Endothelial cell (in vitro differentiated cells): Measurements from ENCODE around the gene GFOD2. TPM values are rescaled to one million over a fixed set of nuclear protein-coding genes. Genes with fewer than 3 reads are reported as not detected.

Source experiments
- DNase-seq: peaks from one replicate; pipeline ENCODE4 v3.0.0; 2021; ENCODE audit warnings: low spot score
- H3K27ac Mint-ChIP-seq: one replicate; pipeline ENCODE4 v1.8.0; 2021; ENCODE audit warnings: mixed read lengths, inconsistent platforms; ENCODE audit not compliant: unreplicated experiment
- H3K27me3 Mint-ChIP-seq: one replicate; pipeline ENCODE4 v1.8.0; 2021; ENCODE audit warnings: mild to moderate bottlenecking, moderate library complexity, mixed read lengths, inconsistent platforms; ENCODE audit not compliant: unreplicated experiment
- H3K36me3 Mint-ChIP-seq: one replicate; pipeline ENCODE4 v1.8.0; 2021; ENCODE audit warnings: mild to moderate bottlenecking, low read depth, mixed read lengths, inconsistent platforms; ENCODE audit not compliant: unreplicated experiment
- H3K4me1 Mint-ChIP-seq: one replicate; pipeline ENCODE4 v1.8.0; 2021; ENCODE audit warnings: mild to moderate bottlenecking, mixed read lengths, inconsistent platforms; ENCODE audit not compliant: unreplicated experiment
- H3K4me3 Mint-ChIP-seq: one replicate; pipeline ENCODE4 v1.8.0; 2021; ENCODE audit warnings: mild to moderate bottlenecking, mixed read lengths, inconsistent platforms; ENCODE audit not compliant: unreplicated experiment
- H3K9me3 Mint-ChIP-seq: one replicate; pipeline ENCODE4 v1.8.0; 2021; ENCODE audit warnings: mixed read lengths, inconsistent platforms; ENCODE audit not compliant: unreplicated experiment
- CTCF ChIP-seq: fragments of 200-600 bp; sonication (generic); IDR thresholded peaks from one replicate; pipeline ENCODE4 v1.5.0; 2021; ENCODE audit warnings: antibody characterized with exemption; ENCODE audit not compliant: unreplicated experiment
- total RNA-seq: library from RNA; stranded (reverse); fragmentation: NEBNext Ultra II Directional; extraction: Animal tissue kit (Norgen Biotek cat#: 25700); gene quantifications from one replicate; pipeline ENCODE4 v1.2.1, GENCODE V29; 2021; ENCODE audit not compliant: unreplicated experiment

Gene GFOD2
- total RNA-seq, 1 donor from 2014 or later, result 44.2 TPM

- no peak overlapping the region for H3K4me3 Mint-ChIP-seq
- no peak for DNase-seq
- H3K9me3 Mint-ChIP-seq, result no peaks in the 10 kb centered on the region
- H3K27ac Mint-ChIP-seq, result no peak overlapping the region
- H3K36me3 Mint-ChIP-seq, result peaks cover 8% of the 10 kb centered on the region
- H3K4me1 Mint-ChIP-seq, result peaks cover 7% of the 10 kb centered on the region
- H3K27me3 Mint-ChIP-seq, result peaks cover 18% of the 10 kb centered on the region
- TF ChIP-seq CTCF, result no peak
These were observed 71.4 kb downstream of the GFOD2 start for GRCh38 chr16:67647681-67648080.

DNA sequence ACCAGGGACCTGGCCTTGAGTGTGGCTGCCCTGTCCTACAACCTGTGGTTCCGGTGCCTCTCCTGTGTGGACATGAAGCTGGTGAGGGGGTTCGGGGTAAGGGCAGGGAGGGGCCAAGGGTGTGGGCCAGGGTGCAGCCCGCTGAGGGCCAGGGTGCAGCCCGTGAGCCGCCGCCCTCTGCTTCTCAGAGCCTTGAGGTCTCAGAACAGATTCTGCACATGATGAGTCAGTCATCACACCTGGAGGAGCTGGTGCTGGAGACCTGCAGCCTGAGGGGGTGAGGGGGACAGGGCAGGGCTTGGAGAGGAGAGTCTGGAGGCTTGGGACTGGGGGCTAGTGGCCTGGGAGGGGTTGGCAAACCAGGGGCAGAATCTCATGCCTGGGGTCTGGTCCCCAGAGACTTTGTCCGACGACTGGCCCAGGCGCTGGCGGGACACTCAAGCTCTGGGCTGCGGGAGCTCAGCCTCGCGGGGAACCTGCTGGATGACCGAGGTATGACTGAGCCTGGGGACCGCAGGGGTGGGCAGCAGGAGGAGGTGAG lies 71.9 kb downstream of the GFOD2 start:
- Mint-ChIP-seq H3K27ac (no peak overlapping the region), H3K9me3 (no peaks in the 10 kb centered on the region), H3K4me1 (peaks cover 5% of the 10 kb centered on the region), H3K27me3 (peaks cover 17% of the 10 kb centered on the region), H3K36me3 (peaks cover 8% of the 10 kb centered on the region), H3K4me3 (no peak overlapping the region)
- DNase-seq, result no peak
- no peak for TF ChIP-seq CTCF

GRCh38 chr16:67645397-67646121 lies 73.6 kb downstream of the GFOD2 start:
- DNase-seq, result no peak
- Mint-ChIP-seq H3K9me3 (no peaks in the 10 kb centered on the region), H3K27me3 (peaks cover 14% of the 10 kb centered on the region), H3K36me3 (peaks cover 4% of the 10 kb centered on the region), H3K27ac (no peak overlapping the region), H3K4me3 (no peak overlapping the region), H3K4me1 (peaks cover 3% of the 10 kb centered on the region)
- TF ChIP-seq CTCF, result no peak

GRCh38 chr16:67644038-67644437 lies 75.1 kb downstream of the GFOD2 start:
- Mint-ChIP-seq H3K4me1 (no peaks in the 10 kb centered on the region), H3K27me3 (peaks cover 11% of the 10 kb centered on the region), H3K36me3 (no peaks in the 10 kb centered on the region), H3K27ac (no peak overlapping the region), H3K4me3 (no peak overlapping the region), H3K9me3 (no peaks in the 10 kb centered on the region)
- DNase-seq, result no peak
- TF ChIP-seq CTCF, result no peak
